MCF 10A (cell line): ENCODE measurements around the gene GRID2IP. TPM values are rescaled to one million over a fixed set of nuclear protein-coding genes. Genes with fewer than 3 reads are reported as not detected.

ENCODE experiments used
- BruUV-seq: library from RNA; stranded (reverse); fragments of 400-500 nt; replicated peaks from 2 replicates; lab custom pipeline; 2021; lab: Mats Ljungman, UMichigan
- CTCF ChIA-PET: fragments of 300-600 bp; sonication (Branson Sonifier 250); formaldehyde crosslinking; extraction: SDS; loops from one replicate; lab custom pipeline; 2021; ENCODE audit warnings: antibody characterized with exemption, inconsistent platforms; lab: Yijun Ruan, JAX
- POLR2A ChIA-PET: fragments of 300-600, 350-650 bp; sonication (Branson Sonifier 250); formaldehyde crosslinking; extraction: SDS; loops from one replicate; lab custom pipeline; 2020; ENCODE audit warnings: antibody characterized with exemption, inconsistent platforms; lab: Yijun Ruan, JAX
- DNase-seq: peaks from one replicate; pipeline ENCODE4 v3.0.0-alpha.2; 2018; ENCODE audit not compliant: unreplicated experiment
- H3K27ac Mint-ChIP-seq: one replicate; pipeline ENCODE4 v1.8.0; 2022; ENCODE audit warnings: mild to moderate bottlenecking, low read depth, mixed read lengths; ENCODE audit not compliant: unreplicated experiment
- H3K27me3 Mint-ChIP-seq: one replicate; pipeline ENCODE4 v1.8.0; 2022; ENCODE audit warnings: mixed read lengths; ENCODE audit not compliant: insufficient read depth, unreplicated experiment
- H3K36me3 Mint-ChIP-seq: one replicate; pipeline ENCODE4 v1.8.0; 2022; ENCODE audit warnings: mild to moderate bottlenecking, moderate library complexity, mixed read lengths; ENCODE audit not compliant: insufficient read depth, unreplicated experiment
- H3K4me1 Mint-ChIP-seq: one replicate; pipeline ENCODE4 v1.8.0; 2022; ENCODE audit warnings: mixed read lengths; ENCODE audit not compliant: insufficient read depth, unreplicated experiment
- H3K4me3 Mint-ChIP-seq: one replicate; pipeline ENCODE4 v1.8.0; 2022; ENCODE audit warnings: mild to moderate bottlenecking, moderate library complexity, mixed read lengths; ENCODE audit not compliant: unreplicated experiment
- H3K9me3 Mint-ChIP-seq: one replicate; pipeline ENCODE4 v1.8.0; 2022; ENCODE audit warnings: mixed read lengths; ENCODE audit not compliant: unreplicated experiment
- intact Hi-C: fragments of 100-400 bp; cut with micrococcal nuclease; formaldehyde crosslinking; loops from 2 replicates; pipeline ENCODE4 v1.14.1; 2022
- total RNA-seq: library from RNA; stranded (reverse); gene quantifications from 2 replicates; pipeline ENCODE4 v1.2.3, GENCODE V29; 2022
- TF ChIP-seq, protein P1 (sequence below): fragments of 200-600 bp; IDR thresholded peaks from one replicate; pipeline ENCODE4 v1.8.0; 2022; ENCODE audit warnings: antibody characterized with exemption, mild to moderate bottlenecking; ENCODE audit not compliant: unreplicated experiment

GRID2IP gene
- total RNA-seq, 1 experiment from 2014 or later, result not detected

DNA sequence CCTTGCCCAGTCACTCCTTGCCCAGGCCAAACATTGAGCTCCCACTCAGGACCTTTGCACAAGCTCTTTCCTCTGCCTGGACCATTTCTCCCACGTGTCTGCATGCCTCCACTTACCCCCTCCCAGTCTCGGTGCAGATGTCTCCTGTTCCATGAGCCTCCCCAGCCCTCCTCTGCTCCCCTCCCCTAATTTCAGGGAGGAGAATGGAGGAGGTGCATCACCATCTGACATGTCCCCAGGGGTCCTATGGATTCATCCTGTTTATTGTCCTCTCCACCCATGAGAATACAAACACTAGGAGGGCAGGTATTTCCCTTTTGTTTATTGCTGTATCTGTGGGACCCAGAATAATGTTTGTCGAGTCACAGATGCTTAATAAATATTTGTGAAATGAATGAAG, 8.6 kb upstream of the GRID2IP start:
- H3K27me3 Mint-ChIP-seq, result no peaks in the 10 kb centered on the region
- H3K4me3 Mint-ChIP-seq, result no peak overlapping the region
- no TSS peak for BruUV-seq
- no peaks in the 10 kb centered on the region for H3K4me1 Mint-ChIP-seq
- H3K27ac Mint-ChIP-seq, result no peak overlapping the region
- DNase-seq, result no peak
- intact Hi-C loops, result loop anchor here (2.0 kb wide), 1 partner anchor 43 kb away; no protein-coding TSS in a partner anchor
- ChIA-PET CTCF (interaction anchor here (0.7 to 1.8 kb wide), 3 partner anchors 15 to 223 kb away, joined by 4 to 12 read pairs (median 8); no protein-coding TSS in a partner anchor), POLR2A (no interaction called here)
- H3K36me3 Mint-ChIP-seq, result no peaks in the 10 kb centered on the region
- TF ChIP-seq, protein P1, sequence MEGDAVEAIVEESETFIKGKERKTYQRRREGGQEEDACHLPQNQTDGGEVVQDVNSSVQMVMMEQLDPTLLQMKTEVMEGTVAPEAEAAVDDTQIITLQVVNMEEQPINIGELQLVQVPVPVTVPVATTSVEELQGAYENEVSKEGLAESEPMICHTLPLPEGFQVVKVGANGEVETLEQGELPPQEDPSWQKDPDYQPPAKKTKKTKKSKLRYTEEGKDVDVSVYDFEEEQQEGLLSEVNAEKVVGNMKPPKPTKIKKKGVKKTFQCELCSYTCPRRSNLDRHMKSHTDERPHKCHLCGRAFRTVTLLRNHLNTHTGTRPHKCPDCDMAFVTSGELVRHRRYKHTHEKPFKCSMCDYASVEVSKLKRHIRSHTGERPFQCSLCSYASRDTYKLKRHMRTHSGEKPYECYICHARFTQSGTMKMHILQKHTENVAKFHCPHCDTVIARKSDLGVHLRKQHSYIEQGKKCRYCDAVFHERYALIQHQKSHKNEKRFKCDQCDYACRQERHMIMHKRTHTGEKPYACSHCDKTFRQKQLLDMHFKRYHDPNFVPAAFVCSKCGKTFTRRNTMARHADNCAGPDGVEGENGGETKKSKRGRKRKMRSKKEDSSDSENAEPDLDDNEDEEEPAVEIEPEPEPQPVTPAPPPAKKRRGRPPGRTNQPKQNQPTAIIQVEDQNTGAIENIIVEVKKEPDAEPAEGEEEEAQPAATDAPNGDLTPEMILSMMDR, result no peak
- H3K9me3 Mint-ChIP-seq, result no peaks in the 10 kb centered on the region

DNA sequence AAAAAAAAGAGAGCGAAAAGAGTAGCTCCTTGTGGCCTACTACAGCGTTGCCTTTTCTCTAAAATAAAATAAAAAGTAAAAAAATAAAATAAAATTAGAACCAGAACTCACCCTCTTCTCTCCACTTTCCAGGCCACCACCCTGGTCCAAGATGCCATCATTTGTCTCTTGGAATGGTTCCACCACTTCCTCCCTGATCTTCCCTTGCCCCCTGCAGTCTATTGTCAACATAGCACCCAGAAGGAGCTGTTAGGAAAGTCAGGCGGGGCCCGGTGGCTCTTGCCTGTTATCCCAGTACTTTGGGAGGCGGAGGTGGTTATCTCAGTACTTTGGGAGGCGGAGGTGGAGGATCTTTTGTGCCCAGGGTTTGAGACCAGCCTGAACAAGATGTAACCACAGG, 7.6 kb upstream of the GRID2IP start:
- ChIA-PET POLR2A (interaction anchor here (1.4 kb wide), 1 partner anchor 32 kb away, joined by 5 read pairs; no protein-coding TSS in a partner anchor), CTCF (interaction anchor here (0.6 to 1.8 kb wide), 9 partner anchors 16 to 1517 kb away, joined by 3 to 12 read pairs (median 4); no protein-coding TSS in a partner anchor)
- intact Hi-C loops, result loop anchor here (2.0 kb wide), 1 partner anchor 42 kb away; no protein-coding TSS in a partner anchor
- Mint-ChIP-seq H3K4me1 (no peaks in the 10 kb centered on the region), H3K27me3 (no peaks in the 10 kb centered on the region), H3K4me3 (no peak overlapping the region), H3K36me3 (no peaks in the 10 kb centered on the region), H3K27ac (no peak overlapping the region), H3K9me3 (no peaks in the 10 kb centered on the region)
- TF ChIP-seq, protein P1, result peak; percentile 25
- DNase-seq, result peak; percentile 65
- no TSS peak for BruUV-seq

DNA sequence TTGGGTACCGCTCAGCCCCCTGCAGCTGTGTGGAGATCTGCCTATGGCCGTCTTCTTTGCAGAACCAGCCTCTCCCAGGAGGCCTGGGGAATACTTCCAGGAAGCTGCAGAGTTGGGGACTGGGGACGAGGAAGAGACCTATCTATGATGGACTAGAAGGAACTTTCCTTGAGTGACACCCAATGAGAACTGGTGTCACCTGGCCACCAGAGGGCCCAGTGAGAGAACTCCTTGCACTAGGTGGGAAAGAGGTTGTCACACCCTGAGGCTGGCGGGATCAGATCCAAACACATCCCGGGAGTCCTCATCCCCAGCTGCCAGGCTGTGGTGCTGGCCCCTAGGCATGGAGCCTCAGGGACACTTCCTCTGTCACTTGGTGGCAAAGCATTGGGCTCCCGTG, 4.9 kb upstream of the GRID2IP start:
- TF ChIP-seq, protein P1, result no peak
- Mint-ChIP-seq H3K36me3 (no peaks in the 10 kb centered on the region), H3K4me3 (no peak overlapping the region), H3K27me3 (no peaks in the 10 kb centered on the region), H3K27ac (no peak overlapping the region), H3K9me3 (no peaks in the 10 kb centered on the region), H3K4me1 (no peaks in the 10 kb centered on the region)
- intact Hi-C loops, result no loop called here
- no TSS peak for BruUV-seq
- CTCF ChIA-PET, result interaction anchor here (0.7 kb wide), 1 partner anchor 301 kb away, joined by 3 read pairs; no protein-coding TSS in a partner anchor
- POLR2A ChIA-PET, result no interaction called here
- peak; percentile 12 for DNase-seq

DNA sequence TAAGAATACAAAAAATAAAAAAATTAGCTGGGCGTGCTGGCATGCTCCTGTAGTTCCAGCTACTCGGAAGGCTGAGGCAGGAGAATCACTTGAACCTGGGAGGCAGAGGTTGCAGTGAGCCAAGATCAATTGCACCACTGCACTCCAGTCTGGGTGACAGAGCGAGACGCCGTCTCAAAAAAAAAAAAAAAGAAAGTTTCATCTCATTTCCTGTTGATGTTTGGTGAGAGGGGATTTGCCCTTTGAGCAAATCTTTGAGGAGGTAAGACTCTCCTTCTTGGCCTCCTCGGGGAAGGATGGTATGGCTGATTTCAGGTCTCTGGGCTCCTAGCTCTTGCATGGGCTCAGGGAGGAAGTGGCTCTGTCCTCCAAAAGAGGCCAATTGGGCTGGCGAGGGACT, 3.6 kb upstream of the GRID2IP start:
- intact Hi-C loops, result no loop called here
- ChIA-PET POLR2A (no interaction called here), CTCF (interaction anchor here (1.1 kb wide), 1 partner anchor 28 kb away, joined by 3 read pairs; no protein-coding TSS in a partner anchor)
- Mint-ChIP-seq H3K4me1 (no peaks in the 10 kb centered on the region), H3K27me3 (no peaks in the 10 kb centered on the region), H3K36me3 (no peaks in the 10 kb centered on the region), H3K27ac (no peak overlapping the region), H3K9me3 (no peaks in the 10 kb centered on the region), H3K4me3 (no peak overlapping the region)
- BruUV-seq, result no TSS peak
- TF ChIP-seq, protein P1, result no peak
- no peak for DNase-seq
